Omental fat pad (tissue), 4 donors: Measurements from ENCODE around the gene PRUNE2. TPM values are rescaled to one million over a fixed set of nuclear protein-coding genes. Genes with fewer than 3 reads are reported as not detected.
"Not testable (repeated sequence)": the region's sequence is repeated elsewhere in the genome, so short reads cannot be mapped to it uniquely, and the experiment has no call there.

Source experiments
- ATAC-seq: fragments of 150-250 bp; one replicate; pipeline ENCODE4 v1.9.1; 2016; ENCODE audit warnings: mild to moderate bottlenecking, moderate library complexity; ENCODE audit not compliant: low FRiP score
- DNase-seq: peaks from one replicate; pipeline ENCODE4 v3.0.0-alpha.2; 2019; ENCODE audit warnings: low spot score
- total RNA-seq, 4 donors: library from RNA; depleted of rRNA; stranded (reverse); fragments of >200 nt; gene quantifications; one replicate each; pipeline ENCODE4 v1.1.0, GENCODE V29; 2016
- TF ChIP-seq, protein P1 (sequence below), 3 donors: fragments of 450-650 bp; IDR thresholded peaks; one replicate each; pipeline ENCODE4 v1.5.1; 2016 to 2017; ENCODE audit warnings: antibody characterized with exemption in 3 of 3, mild to moderate bottlenecking in 3 of 3, moderate library complexity in 2 of 3

Gene PRUNE2
- total RNA-seq, 4 donors from 2014 or later, result 3.1 to 13.4 (median 12.0) TPM

DNA sequence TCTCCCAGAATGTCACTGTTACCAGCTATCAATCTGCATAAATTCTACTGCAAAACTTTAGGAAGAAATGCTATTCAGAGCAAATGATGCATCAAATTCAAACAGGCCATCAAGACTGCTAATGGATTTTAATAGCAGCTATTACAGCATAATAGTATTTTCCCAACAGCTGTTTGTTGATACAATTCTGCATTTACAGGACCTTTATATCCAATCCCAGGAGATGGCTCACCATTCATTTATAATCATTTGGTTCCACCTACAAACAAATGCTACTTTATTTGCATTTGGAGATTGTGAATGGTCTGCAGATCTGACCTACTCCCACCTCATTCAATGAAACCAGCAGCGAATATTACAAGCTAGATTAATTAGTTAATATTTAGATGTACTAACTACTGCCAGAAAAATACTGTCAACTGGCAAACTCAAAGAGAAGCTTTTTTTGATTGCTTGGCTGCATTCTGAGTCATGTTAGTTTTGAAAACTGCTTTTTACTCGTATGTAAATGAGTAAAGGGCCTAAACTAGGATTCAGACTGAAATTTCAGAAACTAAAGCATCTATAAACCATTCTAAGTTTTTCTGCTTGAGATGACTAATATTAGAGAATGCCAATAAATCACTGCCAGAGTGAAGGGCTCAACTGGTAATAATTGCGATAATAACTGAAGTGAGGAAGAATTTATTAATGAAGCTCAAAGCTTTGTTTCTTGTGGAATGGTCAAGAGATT, 148.8 kb downstream of the PRUNE2 start:
- ATAC-seq, result no peak
- DNase-seq, result no peak
- TF ChIP-seq, protein P1, sequence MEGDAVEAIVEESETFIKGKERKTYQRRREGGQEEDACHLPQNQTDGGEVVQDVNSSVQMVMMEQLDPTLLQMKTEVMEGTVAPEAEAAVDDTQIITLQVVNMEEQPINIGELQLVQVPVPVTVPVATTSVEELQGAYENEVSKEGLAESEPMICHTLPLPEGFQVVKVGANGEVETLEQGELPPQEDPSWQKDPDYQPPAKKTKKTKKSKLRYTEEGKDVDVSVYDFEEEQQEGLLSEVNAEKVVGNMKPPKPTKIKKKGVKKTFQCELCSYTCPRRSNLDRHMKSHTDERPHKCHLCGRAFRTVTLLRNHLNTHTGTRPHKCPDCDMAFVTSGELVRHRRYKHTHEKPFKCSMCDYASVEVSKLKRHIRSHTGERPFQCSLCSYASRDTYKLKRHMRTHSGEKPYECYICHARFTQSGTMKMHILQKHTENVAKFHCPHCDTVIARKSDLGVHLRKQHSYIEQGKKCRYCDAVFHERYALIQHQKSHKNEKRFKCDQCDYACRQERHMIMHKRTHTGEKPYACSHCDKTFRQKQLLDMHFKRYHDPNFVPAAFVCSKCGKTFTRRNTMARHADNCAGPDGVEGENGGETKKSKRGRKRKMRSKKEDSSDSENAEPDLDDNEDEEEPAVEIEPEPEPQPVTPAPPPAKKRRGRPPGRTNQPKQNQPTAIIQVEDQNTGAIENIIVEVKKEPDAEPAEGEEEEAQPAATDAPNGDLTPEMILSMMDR (IDR thresholded peaks at IDR 0.05), result no peak

DNA sequence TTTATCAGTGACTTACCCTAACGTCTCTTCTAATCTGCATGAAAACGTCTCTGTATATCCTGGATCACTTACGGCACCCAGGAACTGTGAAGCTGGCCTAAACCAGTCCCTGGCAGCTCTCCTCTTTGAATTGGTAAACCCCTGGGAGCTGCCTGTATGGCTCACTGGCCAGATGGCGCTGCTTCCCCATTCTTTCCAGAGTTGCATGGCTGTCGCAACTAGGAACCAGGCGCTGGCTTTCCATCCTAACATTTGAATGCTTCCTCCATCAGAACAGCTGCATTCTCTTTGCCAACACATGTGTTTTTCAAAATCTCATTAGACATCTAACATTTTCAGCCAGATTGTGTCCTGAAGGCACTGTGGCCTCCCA, 149.7 kb downstream of the PRUNE2 start:
- ATAC-seq (no peak), DNase-seq (no peak)
- TF ChIP-seq, protein P1 (IDR thresholded peaks at IDR 0.05), result no peak

DNA sequence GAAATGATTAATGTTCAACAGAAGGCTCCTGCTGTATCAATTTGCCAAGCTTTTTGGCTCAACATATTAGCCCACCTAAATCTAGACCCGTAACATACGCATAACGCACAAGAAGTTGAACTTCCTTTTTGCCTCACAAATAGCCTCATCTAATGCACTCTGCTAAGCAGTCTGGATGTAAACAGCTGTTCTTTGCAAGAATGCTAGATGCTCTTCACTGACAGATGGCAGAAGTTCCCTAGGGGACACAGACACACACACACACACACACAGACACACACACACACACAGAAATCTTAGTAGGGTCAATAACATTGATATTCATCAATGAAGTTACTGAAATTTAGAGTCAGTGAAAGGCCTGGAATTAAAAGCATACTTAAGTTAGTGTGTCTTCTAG, 154.9 kb downstream of the PRUNE2 start:
- ATAC-seq (no peak), DNase-seq (no peak)
- TF ChIP-seq, protein P1 (IDR thresholded peaks at IDR 0.05), result no peak

DNA sequence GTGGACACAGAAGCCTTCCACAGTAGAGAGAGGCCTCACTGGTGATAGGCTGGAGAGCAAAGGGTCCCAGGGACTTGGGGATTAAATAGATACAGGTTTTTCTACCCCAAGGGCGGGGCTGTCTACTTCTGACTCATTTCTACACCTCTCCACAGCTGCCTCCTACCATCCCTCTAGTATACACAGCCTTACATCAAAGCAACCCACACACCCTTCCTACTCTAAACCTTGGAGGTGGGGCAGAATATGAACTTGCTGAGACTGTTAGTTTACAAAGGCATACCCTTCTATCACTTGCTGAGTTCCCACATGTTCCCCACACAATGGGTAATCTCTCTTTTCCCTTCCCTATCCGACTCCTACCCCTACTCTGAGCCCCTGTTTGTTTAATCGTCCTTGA, 161.6 kb downstream of the PRUNE2 start:
- DNase-seq (no peak), ATAC-seq (no peak)
- TF ChIP-seq, protein P1 (IDR thresholded peaks at IDR 0.05), result no peak

DNA sequence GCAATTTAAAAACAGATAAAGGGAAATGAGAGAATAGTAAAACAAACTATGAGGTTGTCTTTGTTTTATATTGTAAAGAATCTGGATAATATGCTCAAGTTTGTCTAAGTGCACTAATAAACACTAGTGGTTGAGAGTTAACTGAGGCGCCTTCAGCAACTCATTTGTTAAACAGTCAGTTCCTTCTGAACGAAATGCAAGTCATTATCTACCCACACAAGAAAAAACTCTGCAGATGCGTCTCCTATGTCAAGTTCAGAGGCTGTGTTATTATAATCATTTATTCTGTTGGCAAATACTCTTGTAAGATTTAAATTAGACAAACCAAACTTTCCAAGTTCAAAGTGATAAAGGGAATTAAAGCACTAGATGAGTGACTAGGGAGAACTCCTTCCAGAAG, 162.0 kb downstream of the PRUNE2 start:
- DNase-seq (no peak), ATAC-seq (no peak)
- TF ChIP-seq, protein P1 (IDR thresholded peaks at IDR 0.05), result no peak

DNA sequence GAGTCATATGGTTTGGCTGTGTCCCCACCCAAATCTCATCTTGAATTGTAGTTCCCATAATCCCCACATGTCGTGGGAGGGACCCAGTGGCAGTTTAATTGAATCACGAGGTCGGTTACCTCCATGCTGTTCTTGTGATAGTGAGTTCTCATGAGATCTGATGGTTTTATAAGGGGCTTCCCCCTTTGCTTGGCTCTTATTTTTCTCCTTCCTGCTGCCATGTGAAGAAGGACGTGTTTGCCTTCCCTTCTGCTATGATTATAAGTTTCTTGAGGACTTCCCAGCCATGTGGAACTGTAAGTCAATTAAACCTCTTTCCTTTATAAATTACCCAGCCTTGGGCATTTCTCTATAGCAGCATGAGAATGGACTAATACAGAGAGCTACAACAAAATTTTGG, 163.0 kb downstream of the PRUNE2 start:
- not testable (repeated sequence) for ATAC-seq, DNase-seq

DNA sequence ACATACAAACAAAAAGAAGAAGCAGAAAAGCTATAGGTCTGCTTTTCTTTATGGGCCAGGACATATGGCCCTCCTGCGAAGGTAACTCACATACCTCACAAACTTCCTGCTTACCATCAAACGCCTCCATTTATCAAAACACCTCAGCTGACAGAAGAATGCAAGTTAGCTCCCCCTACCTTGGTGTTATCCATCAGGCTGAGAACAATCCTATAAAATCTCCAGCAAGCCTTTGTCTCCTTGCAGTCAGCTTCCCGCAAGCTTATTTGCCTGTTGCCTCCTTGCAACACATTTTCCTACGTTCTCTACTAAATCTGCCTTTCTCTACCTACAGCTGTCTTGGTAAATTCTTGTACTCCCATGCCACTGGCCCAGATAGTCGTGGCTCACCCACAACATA, 164.4 kb downstream of the PRUNE2 start:
- DNase-seq (no peak), ATAC-seq (no peak)
- TF ChIP-seq, protein P1 (IDR thresholded peaks at IDR 0.05), result no peak
